Activated CD4-positive, alpha-beta T cell treated with anti-CD3 and anti-CD28 coated beads for 48 hours (primary cell): ENCODE data around the gene KLHL25.

ENCODE experiments used
- DNase-seq: peaks from one replicate; pipeline ENCODE4 v3.0.0-alpha.2; 2020

Gene KLHL25

DNA sequence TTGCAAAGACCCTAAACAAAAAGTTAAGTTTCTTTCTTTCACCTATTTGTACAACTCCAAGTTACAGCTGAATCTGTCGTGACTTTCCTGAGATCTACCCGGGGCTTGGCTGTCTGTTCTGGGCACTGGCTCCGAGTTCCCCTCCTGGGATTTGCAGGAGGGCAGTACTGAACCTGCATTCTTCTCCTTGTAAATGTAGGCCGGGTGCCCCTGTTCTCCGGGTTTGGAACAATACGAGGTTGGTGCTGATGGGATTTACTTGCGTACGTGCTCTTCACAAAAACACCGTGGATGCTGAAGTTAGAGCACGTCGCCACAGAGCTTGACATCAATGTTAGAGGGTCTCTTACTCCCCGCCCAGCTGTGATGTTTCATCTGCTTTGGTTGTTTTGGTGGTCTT lies 48.1 kb downstream of the KLHL25 start:
- no peak for DNase-seq

DNA sequence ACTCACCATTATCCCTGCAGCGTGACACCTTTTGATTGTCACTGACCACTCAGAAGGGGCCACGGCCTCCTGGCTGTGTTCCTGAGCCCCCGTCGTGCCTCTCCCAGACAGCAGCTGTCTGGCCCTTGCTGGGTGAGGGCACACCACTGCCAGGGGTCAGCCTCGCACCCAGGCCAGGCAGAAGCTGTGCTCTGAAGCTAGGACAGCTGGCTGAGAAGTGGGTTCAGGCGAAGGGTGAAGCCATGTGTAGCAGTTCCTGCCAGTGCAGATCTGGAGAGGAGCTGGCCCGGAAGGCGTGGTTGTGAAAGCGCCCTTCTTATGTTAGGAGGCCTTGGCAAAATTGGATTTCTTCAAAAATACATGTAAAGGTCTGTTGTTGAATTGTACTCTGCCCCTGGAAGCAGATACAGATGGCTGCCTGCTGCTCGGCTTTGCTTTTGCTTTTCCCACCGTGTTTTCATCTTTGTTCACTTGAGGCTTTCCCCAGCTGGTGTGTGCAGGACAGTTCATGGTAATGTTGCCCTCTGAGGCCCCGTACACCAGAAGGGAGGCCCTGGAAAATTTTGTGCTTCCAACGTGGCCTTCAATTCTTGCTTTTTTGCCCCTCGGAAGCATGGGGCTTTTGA lies 49.1 kb downstream of the KLHL25 start:
- no peak for DNase-seq

DNA sequence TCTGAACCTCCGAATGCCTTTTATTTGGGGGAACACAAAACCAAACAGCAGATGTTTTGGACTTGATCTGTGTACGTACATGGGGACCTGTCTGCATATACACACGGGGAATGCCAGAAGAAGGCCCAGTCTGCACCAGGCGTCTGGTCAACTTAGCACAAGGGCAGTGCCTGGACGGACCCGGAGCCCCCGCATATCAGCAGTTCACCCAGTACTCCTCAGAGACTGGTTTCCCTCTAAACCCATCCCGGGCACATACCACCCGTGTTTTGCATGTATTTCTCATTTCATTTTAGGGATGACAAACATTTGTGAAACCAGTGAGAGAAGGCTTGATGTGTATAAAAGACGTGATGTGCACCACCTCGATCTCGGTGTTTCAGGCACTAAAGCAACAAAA lies 49.7 kb downstream of the KLHL25 start:
- DNase-seq, result no peak

DNA sequence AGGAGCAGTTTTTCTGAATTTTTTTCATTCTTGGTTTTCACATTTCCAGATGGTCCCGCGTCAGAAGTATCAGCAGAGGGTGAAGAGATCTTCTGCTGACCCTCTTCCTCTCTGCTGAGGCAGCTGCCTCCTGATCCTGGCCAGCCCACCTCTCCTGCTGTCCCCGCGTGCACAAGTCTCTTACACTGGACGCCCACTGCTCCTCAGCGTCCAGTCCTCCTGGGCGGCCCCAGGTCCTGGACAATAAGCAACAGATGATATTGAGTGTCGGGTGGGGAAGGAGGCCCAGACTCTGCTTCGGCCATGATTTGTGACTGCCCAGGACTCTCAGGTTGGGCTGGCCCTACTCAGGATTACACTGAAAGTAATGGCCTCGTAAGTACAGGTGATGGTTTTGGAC lies 50.1 kb downstream of the KLHL25 start:
- DNase-seq, result no peak

DNA sequence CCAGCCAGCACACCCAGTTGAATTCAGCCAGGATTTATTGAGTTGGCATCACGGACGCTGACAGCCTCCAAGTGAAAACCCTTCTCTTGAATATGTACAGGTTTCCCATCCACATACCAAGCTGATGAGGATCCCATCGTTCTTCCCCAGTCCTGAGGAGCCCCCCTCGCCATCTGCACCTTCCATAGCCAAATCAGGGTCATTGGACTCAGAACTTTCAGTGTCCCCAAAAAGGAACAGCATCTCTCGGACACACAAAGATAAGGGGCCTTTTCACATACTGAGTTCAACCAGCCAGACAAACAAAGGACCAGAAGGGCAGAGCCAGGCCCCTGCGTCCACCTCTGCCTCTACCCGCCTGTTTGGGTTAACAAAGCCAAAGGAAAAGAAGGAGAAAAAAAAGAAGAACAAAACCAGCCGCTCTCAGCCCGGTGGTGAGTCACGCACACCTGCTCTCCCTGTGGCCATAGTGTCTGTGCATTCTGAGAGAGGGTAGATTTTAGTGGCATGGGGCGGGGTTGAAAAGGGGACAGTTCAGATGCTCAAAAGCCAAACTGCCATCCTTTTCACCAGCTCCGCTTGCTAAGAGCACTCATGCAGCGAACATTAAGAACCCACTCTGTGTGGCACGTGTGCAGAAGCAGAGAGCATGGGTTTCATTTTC lies 51.2 kb downstream of the KLHL25 start:
- DNase-seq, result no peak

DNA sequence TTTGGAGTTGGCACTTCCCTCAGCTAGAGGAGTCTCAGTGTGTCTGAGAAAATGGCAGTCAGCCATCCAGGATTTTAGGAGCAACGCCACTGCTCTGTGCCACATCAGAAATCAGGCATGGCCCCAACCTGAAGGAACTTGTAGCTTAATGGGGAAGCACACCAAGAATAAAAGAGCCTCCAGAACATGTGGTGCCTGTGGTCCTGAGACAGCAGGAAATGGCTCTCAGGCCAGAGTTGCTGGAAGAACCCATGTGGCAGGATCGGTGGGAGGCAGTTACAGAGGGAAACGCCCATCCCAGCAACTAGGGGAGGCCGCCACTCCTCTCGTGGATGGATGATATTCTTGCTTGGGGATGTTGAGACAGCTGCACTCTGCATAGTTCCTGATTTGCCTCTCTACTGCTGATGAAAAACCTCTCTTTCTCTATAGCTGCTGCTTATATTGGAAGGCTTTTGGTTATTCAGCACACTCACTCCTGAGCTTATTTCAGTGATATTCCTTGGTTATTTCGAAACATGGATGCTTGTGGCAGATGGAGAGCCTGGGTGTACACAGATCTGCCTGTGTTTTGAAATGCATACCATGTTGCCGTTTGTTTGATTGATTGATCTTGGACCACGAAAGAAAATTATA lies 52.4 kb downstream of the KLHL25 start:
- DNase-seq, result no peak

DNA sequence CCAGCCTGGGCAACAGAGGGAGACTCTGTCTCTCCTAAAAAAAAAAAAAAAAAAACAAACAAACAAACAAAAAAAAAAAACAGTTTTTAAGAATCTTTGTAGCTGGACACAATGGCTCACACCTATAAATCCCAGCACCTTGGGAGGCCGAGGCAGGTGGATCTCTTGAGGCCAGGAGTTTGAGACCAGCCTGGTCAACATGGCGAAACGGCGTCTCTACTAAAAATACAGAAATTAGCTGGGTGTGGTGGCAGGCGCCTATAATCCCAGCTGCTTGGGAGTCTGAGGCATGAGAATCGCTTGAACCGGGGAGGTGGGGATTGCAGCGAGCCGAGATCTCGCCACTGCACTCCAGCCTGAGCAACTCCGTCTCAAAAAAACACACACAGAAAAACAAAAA lies 53.1 kb downstream of the KLHL25 start:
- no peak for DNase-seq

DNA sequence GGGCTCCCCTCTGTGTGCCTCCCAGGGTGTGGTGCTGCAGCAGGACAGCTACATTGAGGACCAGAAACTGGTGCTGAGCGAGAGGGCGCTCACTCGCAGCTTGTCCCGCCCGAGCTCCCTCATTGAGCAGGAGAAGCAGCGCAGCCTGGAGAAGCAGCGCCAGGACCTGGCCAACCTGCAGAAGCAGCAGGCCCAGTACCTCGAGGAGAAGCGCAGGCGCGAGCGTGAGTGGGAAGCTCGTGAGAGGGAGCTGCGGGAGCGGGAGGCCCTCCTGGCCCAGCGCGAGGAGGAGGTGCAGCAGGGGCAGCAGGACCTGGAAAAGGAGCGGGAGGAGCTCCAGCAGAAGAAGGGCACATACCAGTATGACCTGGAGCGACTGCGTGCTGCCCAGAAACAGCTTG lies 53.7 kb downstream of the KLHL25 start:
- no peak for DNase-seq

DNA sequence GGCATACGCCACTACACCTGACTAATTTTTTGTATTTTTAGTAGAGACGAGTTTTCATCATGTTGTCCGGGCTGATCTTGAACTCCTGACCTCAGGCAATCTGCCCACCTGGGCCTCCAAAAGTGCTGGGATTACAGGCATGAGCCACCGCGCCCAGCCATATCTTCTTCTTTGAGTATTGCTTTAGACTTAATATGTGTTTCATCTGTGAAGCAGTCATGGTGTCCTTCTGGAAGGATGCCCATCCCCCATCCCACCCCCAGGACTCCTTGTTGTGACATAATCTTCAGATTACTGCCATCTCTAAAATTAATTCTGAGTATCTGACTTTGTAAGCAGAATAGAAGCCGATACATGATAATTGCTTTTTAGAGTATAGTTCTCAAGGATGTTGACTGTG lies 57.7 kb downstream of the KLHL25 start:
- no peak for DNase-seq

DNA sequence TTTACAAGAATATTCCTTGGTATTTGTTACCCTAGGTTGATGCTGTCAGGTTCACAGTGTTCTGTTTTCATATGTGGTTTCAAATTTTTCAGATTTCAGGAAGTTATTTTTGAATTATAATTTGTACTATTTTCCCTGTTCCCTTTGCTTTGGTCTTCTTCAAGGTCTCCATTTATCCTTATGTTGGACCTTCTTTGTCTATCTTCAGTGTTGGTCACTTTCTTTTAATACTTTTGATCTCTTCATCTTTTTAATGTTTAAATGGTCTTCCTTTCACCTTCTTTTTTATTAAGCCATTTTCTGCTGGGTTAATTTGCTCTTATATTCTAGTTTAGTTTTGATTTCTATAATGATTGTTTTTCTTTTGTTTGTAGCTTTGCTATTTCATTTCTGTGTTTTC lies 61.3 kb downstream of the KLHL25 start:
- no peak for DNase-seq

DNA sequence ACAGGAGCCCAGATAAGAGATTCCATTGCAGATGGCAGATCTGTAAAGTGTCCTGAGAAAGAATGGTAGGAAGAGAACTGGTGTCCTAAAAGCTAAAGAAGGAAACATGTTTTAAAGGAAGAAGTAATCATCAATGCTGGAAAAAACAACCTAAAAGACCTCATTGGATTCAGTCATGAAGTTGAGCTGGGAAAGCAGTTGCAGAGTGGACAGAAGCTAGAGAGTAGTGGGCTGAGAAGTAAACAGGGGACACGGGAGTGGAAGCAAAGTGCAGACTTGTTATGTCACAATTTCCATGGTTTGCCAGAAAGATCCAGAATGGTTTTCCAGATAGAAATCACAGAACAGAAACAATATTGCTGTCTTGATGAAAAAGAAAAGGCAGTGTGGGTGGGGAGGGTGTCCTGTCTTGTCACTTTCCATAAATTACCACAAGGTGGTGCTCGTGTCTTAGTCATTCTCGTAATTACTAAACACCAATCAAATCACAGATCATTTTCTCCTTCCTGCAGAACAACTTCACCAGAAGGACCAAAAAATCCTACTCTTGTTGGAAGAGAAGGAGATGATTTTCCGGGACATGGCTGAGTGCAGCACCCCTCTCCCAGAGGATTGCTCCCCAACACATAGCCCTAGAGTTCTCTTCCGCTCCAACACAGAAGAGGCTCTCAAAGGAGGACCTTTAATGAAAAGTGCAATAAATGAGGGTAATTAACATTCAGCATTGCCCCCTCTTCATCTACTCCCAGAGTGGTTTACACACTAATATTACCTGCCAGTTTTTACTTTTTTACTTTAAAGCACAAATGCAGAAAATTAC lies 64.5 kb downstream of the KLHL25 start:
- DNase-seq, result peak; percentile 53

DNA sequence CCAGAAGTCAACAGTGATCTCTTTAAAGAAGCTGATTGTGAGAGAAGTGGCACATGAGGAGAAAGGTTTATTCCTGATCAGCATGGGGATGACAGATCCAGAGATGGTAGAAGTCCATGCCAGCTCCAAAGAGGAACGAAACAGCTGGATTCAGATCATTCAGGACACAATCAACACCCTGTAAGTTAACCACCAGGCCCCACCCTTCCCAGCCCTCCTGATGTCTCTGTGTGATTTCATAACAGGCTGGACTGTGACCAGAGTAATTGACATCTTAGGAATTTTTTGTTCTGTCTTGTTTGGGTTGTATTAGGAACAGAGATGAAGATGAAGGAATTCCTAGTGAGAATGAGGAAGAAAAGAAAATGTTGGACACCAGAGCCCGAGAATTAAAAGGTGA lies 67.7 kb downstream of the KLHL25 start:
- no peak for DNase-seq

DNA sequence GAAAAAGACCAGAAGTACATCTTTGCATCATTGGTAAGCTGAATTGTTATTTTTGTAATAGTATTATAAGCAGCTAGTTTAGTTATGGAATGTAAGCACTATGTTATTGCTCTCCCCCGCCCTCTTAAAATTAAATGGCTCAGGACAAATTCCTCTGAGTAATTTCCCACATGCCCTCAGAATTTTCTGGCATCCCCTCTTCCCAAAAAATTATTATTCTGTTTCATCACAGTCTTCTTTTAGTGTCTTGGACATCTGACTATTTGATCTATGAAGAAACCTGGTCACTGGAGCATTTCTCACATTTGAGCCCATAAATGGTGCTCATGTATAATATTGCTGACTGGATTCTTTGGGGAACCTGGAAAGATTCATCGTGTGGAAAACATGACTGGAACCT lies 68.3 kb downstream of the KLHL25 start:
- DNase-seq, result no peak

DNA sequence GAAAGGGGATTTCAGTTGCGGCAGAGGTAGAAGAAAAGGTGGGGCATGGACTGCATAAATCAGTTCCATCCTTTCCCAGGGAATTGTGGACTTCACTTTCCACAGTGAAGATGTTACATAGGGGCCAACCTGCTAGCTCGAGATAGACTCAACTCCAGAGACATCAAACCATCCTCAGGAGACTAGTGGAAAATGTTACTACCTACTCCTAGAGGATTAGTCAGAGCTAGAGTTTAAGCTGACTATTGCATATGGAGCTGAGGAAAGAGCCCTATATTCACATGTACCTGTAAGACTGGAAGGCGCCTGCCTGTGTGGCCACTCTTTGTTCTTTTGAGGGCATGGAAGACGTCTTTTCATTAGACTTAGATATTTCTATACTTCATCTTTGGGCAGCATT lies 69.2 kb downstream of the KLHL25 start:
- DNase-seq, result no peak

DNA sequence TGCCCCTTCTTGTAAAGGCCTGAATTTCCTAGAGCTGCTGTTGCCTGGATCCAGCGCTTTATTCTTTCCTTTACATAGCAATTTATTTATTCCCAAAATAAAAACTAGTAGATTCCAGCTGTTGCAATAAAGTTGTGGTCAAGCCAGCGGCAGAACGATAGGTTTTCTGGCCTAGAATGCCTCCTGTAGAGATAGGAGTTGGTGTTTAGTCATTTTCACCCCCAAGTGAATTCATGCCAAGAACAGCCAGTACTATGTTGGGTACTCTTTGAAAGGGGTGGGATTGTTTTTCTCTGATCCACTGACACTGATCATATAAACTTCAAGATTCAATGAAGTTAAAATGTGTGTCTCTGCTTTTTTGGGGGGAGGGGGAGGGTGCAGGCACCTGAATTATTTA lies 69.7 kb downstream of the KLHL25 start:
- DNase-seq, result no peak

DNA sequence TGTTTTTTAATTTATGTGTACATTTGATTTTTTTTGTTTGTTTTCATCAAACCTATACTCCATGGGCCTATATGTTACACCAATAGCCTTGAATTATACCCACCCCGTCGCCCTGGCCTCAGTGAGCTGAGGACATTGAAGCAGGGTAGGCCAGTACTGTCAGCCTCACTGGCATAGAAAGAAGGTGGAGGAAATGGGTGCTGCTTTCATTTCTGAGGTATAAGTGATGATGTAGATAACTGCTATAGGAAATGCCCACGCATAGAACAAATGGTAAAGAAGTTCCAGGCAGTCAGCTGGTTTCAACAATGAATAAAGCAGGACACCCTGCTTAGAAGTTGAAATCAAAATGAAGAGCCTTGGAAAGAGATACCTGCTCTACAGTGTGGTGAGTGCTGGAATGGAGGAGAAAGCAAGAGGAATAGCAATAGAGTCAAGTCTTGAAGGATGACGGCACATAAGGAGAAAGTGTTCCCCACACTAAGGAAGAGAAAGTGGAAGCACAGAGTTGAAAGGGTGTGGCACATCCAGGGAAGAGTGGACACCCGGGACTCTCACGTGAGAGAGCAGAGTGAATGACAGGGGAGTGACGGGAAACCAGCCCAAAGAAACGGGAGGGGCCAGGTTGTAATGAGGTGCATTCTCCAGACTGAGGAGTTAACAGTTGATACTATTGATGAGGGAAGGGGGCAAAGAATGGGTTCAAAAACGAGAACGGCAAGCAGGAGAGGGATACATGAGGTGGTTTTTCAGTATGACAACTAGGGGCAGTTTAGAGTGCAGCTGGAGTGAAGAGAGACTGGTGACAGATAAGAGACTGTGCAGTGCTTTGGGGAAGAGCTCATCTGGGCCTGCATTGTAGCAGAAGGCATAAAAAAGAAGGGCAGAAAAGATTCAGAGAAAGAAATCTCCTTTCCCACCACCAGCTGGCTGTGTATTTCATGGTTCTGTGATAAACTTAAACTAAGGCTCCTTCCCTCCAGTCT lies 70.5 kb downstream of the KLHL25 start:
- peak; percentile 27 for DNase-seq

DNA sequence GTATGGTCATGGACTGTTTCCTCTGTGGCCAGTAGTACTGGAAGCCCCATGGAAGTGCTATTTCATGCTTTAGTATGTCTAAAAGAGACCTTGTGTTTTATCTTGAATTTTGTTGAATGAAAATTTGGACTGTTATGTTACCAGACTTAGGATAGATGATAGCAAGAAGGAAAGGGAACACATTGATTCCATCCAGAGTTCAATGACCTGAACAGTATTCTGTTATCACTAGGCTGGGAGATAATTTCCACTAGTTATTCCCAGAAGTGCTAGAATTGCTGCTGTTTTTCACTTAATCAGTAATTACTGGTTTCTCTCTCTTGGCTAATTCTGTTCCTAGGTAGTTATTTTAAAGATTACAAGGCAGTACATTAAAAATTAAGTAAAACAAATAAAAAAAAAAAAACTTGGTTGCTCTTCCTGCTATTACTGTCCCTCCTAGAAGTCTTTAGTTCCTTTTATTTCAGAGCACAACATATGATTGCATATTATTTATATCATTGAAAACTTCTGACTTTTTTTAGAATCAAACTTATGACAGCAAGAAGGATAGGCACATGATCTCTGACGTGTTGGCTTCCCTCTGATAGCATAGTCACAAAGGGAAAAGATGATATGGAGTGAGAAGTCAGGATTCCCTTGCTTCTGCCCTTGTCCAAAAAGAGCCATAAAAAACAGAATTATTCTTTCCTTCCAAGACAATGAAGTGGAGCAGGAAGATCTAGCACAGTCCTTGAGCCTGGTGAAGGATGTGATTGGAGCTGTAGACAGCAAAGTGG lies 72.2 kb downstream of the KLHL25 start:
- no peak for DNase-seq

DNA sequence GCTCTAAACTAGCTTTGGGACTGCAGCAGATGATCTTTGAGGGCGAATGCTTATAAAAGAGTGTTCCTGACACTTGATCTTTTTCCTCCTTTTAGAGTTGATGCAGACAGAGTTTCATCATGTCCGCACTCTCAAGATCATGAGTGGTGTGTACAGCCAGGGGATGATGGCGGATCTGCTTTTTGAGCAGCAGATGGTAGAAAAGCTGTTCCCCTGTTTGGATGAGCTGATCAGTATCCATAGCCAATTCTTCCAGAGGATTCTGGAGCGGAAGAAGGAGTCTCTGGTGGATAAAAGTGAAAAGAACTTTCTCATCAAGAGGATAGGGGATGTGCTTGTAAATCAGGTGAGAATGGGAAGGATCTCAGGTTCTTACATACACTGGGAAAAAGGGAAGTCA lies 75.7 kb downstream of the KLHL25 start:
- DNase-seq, result no peak

DNA sequence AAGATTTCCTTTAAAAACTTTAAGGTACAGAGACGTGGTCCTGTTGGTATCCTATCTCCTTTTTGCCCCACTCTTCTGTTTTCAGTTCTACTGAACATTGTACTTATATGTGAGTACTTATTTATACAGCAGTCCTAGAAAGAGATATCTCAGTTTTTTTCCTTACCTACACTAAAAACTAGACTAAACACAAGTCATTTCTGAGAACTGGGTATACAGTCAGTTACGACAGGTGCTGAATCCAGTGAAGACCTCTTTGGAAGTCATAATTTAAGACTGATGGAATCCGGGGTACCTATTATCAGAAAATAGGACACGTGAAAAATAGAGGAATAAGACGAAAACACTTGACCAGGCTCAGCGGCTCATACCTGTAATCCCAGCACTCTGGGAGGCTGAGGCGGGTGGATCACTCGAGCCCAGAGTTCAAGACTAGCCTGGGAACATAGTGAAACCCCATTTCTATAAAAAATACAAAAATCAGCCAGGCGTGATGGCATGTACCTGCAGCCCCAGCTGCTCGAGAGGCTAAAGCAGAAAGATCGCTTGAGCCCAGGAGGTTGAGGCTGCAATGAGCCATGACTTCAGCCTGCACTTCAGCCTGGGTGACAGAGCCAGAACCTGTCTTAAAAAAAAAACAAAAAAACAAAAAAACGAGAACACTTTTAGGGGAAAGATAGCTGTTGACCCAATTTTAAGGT lies 76.3 kb downstream of the KLHL25 start:
- DNase-seq, result no peak

DNA sequence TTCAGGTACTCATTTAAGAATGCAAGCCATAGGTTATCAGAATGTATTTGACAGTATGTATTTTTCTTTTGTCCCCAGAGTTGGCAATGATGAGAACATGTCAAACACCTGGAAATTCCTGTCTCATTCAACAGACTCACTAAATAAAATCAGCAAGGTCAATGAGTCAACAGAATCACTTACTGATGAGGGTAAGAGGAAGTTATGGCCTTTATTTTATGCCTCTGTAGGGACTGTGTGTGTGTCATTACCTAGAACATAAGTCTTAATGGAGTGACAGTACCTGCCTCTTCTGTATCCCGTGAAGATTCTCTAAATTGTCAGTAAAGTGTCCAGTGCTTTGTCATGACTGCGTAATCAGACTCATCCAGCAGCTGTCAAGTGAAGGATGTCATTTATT lies 77.5 kb downstream of the KLHL25 start:
- no peak for DNase-seq

DNA sequence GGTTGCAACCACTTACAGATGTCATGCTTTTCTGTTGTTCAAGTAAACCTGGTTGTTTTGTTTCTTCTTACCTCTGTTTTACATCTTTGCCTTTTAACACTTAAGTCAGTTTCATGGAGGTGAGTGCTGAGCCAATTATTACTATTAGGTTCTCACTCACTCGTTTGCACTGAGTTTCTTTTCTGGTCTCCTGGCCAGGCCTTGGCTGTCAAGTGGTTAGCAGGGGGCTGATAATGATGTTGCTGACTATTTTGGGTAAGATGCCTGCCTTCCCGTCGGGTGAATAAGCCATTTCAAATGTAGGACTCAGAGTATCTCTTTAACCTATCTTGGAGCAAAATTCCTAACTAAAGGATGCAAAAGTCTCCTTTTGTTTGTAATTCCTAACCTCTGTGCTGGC lies 78.5 kb downstream of the KLHL25 start:
- no peak for DNase-seq
